Measurements from ENCODE around the gene EFCAB6.

The EFCAB6 gene

DNA sequence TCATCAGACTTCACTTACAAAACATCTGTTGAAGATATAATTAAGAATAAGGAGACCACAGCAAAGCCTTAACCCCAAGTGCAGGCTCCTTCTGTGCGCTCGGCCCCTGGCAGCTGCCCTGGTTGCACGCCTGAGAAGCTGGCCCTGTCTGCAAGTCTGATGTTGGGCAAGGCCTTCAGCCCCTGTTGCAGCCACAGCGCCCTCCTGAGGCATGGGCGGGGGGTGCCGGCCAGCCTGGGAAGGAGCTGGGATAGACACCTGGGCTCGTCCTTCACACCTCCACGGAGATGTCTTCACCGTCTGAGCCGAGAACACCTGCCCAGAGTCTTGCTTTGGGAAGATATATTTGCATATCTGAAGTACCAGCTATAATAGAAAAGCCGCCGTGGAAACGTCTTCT, 296.2 kb downstream of the EFCAB6 start:
- TF ChIP-seq, protein P1, sequence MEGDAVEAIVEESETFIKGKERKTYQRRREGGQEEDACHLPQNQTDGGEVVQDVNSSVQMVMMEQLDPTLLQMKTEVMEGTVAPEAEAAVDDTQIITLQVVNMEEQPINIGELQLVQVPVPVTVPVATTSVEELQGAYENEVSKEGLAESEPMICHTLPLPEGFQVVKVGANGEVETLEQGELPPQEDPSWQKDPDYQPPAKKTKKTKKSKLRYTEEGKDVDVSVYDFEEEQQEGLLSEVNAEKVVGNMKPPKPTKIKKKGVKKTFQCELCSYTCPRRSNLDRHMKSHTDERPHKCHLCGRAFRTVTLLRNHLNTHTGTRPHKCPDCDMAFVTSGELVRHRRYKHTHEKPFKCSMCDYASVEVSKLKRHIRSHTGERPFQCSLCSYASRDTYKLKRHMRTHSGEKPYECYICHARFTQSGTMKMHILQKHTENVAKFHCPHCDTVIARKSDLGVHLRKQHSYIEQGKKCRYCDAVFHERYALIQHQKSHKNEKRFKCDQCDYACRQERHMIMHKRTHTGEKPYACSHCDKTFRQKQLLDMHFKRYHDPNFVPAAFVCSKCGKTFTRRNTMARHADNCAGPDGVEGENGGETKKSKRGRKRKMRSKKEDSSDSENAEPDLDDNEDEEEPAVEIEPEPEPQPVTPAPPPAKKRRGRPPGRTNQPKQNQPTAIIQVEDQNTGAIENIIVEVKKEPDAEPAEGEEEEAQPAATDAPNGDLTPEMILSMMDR (IDR thresholded peaks at IDR 0.05; ENCODE audit: borderline replicate concordance, control extremely low read depth, extremely low read depth, insufficient read depth, missing control alignments), result no peak
- DNase-seq (ENCODE audit: low spot score), result no peak
- in situ Hi-C loops (cut with MboI; ENCODE audit: low sequenced_read_pairs, unreplicated experiment), result no loop called here

- TF ChIP-seq, protein P1 (IDR thresholded peaks at IDR 0.05; ENCODE audit: borderline replicate concordance, control extremely low read depth, extremely low read depth, insufficient read depth, missing control alignments), result no peak
- in situ Hi-C loops (cut with MboI; ENCODE audit: low sequenced_read_pairs, unreplicated experiment), result no loop called here
- DNase-seq (ENCODE audit: low spot score), result no peak
Measured at GRCh38 chr22:43515411-43515810, 296.7 kb downstream of the EFCAB6 start.

GRCh38 chr22:43514476-43515157, 297.5 kb downstream of the EFCAB6 start:
- in situ Hi-C loops (cut with MboI; ENCODE audit: low sequenced_read_pairs, unreplicated experiment), result no loop called here
- DNase-seq (ENCODE audit: low spot score), result no peak
- TF ChIP-seq, protein P1 (IDR thresholded peaks at IDR 0.05; ENCODE audit: borderline replicate concordance, control extremely low read depth, extremely low read depth, insufficient read depth, missing control alignments), result no peak

- in situ Hi-C loops (cut with MboI; ENCODE audit: low sequenced_read_pairs, unreplicated experiment), result no loop called here
- TF ChIP-seq, protein P1 (IDR thresholded peaks at IDR 0.05; ENCODE audit: borderline replicate concordance, control extremely low read depth, extremely low read depth, insufficient read depth, missing control alignments), result no peak
Measured at GRCh38 chr22:43512279-43512678, 299.8 kb downstream of the EFCAB6 start.

DNA sequence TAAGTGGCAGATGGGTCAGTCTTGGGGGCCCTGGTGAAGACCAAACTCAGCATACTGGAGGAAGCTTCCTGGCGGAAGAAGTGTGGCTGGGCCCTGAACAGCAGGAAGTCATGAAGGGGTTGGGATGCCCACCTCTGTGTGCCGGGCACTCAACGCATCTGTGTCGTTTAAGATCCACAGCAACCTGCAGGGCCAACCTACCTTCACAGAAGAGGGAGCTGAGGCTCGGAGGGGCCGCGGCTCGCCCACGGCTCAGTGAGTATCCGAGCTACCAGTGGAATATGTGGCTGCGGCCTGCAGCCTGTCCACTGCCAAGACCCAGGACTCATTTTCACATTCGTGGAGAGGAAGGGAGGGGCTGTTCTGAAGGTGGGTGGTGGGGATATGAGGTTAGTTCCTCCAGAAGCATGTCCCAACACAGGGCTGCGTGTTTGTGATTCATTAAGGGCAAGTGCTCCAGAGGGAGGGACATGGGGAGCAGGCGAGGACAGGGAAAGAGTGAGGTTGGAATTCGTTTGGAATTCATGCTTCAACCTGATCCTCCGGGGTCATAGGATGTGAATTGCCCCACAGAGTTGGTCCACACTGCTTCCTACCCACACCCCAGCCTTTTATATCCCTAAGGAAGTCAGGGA, 300.7 kb downstream of the EFCAB6 start:
- in situ Hi-C loops (cut with MboI; ENCODE audit: low sequenced_read_pairs, unreplicated experiment), result no loop called here
- DNase-seq (ENCODE audit: low spot score), result no peak
- TF ChIP-seq, protein P1 (IDR thresholded peaks at IDR 0.05; ENCODE audit: borderline replicate concordance, control extremely low read depth, extremely low read depth, insufficient read depth, missing control alignments), result no peak

More at GRCh38 chr22:43512279-43512678, 299.8 kb downstream of the EFCAB6 start:
- no peak for DNase-seq (ENCODE audit: low spot score)

DNA sequence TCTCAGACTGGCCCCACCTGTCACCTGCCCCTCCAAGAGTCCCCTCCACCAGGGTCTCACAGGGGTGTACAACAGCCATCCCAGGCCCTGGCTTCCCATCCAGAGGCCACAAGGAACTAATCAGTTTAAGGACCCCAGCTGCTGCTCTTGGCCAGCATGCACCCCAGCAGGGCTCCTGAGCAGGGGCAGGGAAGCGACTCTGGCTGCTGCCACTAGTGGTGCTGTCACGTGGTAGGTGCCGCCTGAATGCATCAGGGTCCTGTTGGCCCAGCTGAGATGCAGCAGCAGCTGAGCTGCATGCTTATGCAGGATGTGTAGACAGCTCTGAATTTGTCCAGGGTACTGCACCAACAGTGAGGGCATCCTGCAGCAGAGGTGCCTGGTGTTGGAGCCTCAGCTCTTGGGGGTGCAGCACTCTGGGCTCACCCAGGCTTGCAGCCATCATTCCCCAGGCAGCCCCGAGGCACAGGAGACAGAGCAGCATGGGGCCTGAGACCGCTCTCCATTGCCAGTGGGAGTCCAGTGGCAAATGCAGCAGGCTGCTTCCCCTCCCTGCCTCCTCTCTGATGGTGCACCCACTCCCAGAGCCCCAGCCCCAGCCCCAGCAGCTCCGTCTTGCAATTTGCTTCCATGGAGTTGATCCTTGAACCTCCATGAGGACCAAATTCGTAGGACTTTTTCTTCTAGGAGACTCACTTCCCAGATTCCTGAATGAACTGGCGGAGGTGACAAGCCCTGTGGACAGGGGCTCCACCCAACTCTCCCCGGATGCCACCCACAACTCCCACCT, 301.6 kb downstream of the EFCAB6 start:
- DNase-seq (ENCODE audit: low spot score), result no peak
- TF ChIP-seq, protein P1 (IDR thresholded peaks at IDR 0.05; ENCODE audit: borderline replicate concordance, control extremely low read depth, extremely low read depth, insufficient read depth, missing control alignments), result no peak
- in situ Hi-C loops (cut with MboI; ENCODE audit: low sequenced_read_pairs, unreplicated experiment), result no loop called here
